HG02884 (cell line): Measurements from ENCODE around the gene FAM13B.
A peak's percentile ranks its signal among the peaks of the same experiment; 100 is the strongest.
"Not testable (repeated sequence)": the region's sequence is repeated elsewhere in the genome, so short reads cannot be mapped to it uniquely, and the experiment has no call there.

Experiments
- ATAC-seq: cut with Tn5 transposase; IDR thresholded peaks from one replicate; pipeline ENCODE4 v1.9.1; 2021; ENCODE audit warnings: mild to moderate bottlenecking, moderate library complexity; ENCODE audit not compliant: unreplicated experiment

The FAM13B gene

DNA sequence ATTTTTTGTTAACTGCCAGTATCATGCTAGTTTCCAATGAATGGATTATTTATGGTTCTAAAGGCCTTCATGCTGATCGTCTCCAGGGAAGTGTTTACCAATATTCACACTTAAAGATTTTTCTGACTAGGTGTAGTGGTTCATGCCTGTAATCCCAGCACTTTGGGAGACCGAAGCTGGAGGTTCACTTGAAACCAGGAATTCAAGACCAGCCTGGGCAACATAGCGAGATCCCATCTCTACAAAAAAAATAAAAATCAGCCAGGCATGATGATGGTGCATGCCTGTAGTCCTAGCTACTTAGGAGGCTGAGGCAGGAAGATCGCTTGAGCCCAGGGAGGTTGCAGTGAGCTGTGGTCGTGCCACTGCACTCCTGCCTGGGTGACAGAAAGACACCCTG, 43.5 kb downstream of the FAM13B start:
- no peak for ATAC-seq

DNA sequence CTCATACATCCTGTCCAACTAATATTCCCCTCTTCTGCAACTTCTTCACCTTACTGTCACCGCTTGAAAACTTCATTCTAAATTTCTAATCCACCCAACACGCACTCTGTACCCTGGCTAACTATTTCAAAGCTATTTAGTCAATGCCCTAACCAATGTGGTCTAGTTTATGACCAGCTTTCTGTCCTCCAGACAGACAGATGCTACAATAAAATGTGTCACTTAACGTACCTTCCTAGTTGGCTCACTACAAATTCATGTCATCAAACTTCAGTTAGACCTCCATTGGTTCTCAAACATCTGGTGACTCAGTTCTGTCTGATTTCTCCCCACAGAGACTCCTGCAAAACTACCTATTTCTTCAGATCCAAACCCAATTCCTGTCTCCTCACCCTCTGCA, 57.7 kb downstream of the FAM13B start:
- no peak for ATAC-seq

DNA sequence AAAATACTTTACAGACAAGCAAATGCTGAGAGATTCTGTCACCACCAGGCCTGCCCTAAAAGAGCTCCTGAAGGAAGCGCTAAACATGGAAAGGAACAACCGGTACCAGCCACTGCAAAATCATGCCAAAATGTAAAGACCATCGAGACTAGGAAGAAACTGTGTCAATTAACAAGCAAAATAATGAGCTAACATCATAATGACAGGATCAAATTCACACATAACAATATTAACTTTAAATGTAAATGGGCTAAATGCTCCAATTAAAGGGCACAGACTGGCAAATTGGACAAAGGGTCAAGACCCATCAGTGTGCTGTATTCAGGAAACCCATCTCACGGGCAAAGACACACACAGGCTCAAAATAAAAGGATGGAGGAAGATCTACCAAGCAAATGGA, 62.5 kb downstream of the FAM13B start:
- not testable (repeated sequence) for ATAC-seq

DNA sequence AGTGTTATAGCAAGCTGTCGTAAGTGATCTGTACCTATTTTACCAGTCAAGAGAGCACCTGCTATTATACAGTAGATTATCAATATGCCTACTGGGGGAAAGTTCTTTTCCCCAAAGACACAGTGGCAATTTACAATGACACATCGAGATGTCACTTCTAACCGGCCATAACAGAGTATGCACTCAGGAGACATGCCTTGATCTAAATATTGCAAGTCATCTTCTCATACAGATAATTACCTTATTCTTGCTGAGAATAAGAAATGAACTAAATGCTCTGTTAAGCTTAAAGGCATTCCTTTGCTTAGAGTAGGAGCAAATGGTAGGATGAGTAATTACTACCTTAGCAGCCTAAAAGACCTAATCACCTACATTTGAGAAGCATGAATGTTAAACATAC, 72.1 kb downstream of the FAM13B start:
- ATAC-seq, result no peak

DNA sequence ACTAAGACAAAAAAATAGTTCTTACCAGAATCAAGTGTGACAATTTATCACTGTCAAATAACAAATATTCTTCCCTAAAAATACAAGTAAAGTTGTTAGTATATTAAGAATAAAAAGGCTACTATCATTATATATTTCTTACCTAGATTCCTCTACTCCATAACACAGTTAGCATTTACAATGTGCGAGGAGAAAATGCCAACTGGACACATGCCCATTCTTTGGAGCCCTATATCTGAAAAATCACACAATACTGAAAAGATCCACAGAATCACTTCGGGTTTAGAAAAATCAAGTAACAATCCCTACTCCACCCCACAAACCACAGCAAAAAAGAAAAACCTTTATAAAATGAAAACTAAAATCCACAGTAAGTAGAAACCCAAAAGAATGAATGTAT, 72.7 kb downstream of the FAM13B start:
- ATAC-seq, result no peak

DNA sequence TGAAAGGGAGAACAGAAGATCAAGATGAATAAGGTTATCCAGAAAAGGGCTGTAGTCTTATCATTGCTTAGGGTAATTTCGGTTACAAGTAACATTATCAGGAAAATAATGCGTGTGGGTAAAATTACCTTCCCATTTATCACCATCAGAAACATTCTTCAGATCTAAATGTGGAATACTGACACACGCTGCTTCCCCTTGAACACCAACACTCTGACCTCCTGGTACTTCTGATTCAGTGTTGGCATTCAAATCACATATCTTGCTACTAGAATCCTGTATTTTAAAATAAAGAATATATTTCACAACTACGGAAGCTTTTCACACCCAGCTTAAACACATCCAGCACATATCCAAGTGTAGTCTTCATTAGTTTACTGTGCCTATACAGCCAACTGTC, 73.4 kb downstream of the FAM13B start:
- no peak for ATAC-seq

DNA sequence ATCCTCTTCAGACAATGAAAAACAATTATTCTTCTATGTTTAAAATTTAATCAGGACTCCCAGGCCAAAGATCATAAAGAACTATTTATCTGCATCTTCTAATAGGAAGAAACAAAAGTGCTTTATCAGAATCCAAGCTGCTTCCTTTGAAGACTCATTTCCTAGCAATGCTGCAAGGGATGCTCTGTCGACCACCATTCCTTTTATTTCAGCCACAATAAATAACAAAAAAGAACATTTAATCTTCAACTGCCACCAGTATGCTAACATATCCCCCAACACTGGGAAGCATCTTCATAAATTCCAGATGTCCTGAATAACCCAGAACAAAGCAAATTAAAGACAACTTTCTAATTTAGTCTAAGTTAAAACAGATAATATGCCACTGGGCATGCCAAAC, 74.9 kb downstream of the FAM13B start:
- no peak for ATAC-seq

DNA sequence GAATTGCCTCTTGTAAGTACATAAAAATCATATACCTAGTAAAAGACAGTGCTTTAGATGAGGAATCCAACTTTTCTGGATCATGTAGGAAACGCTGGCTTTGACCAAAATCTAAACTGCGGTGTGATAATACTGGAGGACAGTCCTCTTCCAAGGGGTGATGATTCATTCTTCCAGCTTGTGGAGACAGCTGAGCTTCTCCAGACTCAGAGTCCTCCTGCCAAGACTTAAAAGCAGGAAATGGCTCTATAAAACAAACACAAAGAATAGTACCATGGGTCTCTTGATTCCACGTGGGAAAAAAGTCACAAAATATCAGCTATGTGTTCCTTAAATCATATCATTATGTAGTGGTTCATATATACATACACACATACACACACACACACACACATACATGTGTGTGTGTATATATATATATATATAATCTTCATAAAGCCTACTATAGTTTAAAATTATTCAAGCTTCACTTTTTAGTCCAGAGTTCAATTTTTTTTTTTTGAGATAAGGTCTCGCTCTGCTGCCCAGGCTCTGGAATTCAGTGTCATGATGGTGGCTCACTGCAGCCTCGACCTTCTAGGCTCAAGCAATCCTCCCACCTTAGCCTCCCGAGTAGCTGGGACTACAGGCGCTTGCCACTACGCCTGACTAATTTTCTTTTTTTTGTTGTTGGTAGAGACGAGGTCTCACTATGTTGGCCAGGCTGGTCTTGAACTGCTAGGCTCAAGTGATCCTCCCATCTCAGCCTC, 78.6 kb downstream of the FAM13B start:
- ATAC-seq, result no peak

DNA sequence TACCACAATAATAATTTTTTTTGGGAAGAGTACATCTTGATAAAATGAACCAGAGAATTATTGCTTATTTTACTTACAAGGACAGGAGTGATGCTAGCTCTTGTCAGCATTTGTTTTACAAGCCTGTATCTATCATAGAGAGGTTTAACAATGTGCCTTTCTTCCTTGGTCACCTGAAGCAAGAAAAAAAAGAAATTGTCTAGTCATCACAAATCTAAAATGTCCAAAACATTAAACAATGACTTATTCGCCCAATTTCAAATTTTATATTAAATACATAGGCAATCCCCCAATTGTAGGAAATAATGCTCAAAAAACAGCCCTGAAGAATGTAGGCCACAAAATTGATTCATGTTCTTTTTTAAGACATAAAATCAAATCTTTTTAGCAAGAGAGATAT, 87.1 kb downstream of the FAM13B start:
- ATAC-seq, result no peak

DNA sequence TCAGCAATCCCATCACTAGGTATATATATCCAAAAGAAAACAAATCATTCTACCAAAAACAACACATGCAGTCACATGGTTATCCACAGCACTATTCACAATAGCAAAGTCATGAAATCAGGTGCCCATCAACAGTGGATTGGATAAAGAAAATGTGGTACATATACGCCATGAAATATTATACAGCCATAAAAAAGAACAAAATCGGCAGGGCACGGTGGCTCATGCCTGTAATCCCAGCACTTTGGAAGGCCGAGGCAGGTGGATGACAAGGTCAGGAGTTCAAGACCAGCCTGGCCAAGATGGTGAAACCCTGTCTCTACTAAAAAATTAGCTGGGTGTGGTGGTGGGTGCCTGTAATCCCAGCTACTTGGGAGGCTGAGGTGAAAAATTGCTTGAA, 88.6 kb downstream of the FAM13B start:
- ATAC-seq, result not testable (repeated sequence)

DNA sequence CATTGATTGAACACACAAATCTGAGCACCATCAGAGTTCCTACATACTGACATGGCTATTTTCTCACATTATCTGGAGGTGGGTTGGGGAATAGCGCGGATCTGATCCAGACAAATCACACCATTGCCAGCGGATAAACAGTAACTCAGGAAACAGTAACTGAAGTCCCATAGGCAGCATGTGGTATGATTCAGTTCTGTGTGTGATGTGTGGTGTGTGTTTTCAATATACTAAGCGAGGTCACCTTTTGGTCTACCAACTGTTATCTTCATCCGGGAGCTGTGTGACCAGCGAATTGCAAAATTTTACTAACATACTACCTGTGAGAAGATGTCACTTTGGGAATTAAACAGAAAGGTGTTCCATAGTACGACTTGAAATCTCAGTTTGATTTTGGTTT, 93.5 kb downstream of the FAM13B start:
- no peak for ATAC-seq

DNA sequence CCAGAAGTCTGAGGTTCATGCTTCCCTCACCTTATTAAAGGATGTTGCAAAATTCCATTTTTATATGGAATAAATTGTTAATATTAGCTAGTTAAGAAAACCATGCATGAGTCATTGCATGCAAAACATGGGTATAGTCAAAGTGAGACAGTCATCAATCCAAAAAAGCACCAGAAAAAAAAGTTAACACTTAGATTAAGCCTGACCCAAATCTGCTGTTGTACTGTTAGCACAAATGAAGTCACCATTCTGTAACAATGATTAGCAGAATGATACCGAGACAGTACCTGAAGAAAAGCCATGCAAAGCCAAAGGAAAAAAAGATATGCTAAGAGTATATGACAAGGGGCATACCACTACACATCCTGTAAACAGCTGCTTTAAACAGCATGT, 94.1 kb downstream of the FAM13B start:
- no peak for ATAC-seq

DNA sequence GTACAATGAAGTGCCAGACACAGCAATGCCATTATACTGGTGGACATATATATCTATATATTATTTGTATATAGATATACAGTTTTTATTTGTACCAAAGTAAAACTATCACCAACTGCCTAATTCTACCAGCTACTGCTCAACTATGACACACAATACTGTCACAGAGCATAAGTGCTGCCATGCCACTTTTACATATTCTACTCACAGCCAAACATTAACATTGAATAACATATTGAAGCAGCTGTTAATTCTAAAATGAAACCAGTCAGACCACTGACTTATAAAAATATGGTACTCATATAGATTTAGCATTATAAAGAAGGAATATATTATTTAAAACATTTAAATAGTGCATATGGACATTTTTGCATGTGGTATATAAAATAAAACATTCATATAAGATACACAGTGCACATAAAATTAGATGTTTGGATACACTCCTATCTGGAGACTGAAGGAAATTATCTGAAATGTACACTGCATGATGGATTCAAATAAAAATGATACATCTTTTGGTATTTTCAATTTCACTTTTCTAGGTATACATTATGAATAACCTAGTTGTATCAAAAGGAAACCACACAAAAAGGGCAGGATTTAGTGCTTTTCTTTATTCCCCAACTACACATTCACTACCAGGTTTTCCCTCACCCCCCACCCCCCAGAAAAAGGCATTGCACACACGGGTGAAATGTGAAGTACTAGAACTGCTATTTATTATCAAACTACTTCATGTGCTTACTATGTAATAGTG, 94.7 kb downstream of the FAM13B start:
- no peak for ATAC-seq

DNA sequence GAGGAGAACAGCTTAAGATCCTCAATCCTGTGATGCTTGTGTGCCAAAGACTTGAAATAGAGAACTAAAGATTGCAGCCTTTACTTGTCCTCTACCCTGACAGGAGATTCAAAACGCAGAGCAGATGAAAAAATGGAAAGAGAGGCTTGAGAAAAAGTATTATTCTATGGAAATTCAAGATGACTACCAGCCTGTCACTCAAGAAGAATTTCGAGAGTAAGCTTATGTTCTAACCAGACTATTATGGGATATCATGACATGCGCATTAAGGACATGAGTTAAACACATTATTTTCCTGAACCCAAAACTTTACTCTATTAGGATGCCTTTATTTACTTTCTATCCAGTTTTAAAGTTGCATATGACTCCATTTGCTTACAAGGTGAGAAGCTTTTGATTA, 97.2 kb downstream of the FAM13B start:
- ATAC-seq, result peak; percentile 7

DNA sequence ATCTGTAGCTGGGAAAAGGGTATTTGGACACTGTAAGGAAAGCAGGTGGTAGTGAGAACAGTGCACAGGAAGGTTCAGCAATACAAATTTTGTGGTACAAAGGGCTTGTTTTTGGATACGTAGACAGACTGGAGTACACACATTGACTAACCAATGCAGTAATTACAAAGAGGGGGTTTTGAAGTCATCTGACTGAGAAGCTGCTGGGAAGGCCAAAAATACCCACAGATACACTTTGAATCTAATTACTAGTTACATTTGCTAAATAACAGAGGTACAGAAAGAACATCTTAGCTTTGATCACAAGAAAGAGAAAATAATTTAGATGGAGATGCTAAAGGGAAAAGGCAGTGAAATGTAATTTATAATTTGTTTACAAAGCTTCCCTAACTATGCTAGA, 97.7 kb downstream of the FAM13B start:
- peak; percentile 56 for ATAC-seq

DNA sequence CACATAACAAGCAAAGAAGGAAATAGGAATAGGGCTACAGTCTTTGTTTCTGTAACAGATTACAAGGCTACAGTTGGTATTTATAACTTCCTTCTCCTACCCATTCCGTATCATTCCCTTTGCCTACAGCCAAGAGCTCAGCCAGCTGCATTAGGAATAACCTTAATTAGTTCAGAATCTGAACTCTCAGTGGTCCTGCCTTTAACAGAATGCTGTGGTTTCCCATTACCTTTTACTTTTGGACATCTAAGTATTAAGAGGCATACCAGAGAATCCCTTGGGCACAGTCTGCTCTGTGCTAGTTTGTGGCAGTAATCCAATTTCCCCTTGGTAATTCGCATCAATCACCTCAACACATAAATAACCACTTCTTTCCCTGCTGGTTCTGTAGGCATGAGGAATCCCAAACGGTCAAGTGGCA, 99.4 kb downstream of the FAM13B start:
- no peak for ATAC-seq

DNA sequence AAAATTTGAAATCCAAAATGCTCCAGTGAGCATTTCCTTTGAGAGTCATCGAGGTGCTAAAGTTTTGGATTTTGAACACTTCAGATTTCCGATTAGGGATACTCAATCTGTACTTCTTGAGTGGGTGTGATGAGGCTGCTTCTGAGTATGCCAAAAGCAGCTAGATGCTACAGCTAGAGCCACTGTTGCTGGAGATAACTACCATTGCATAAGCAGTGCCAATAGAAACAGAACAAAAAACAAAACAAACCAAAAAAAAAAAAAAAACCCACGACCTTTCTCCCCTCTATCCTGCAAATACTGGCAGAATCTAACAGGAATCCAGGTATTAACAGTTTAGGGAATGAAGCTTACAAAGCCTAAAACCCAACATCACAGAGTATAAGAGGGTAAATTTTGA, 100.1 kb downstream of the FAM13B start:
- no peak for ATAC-seq

DNA sequence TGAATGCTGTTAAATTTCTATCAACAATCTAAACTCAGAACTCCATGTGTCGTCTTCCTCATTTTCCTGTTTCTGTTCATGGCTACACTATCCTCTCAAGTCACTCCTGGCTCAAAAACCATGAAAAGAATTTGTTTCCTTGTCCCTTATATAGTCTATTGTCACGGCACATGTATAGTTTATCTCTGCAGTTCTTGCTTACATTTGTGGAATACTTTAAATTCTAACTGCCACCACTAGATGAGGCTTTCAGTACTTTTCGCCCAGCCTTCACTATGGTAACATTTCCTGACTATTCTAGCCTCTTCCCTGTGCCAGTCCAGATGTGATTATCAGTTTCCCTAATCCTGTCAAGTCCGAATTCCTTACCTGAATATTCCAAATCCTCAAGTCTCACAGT, 109.0 kb downstream of the FAM13B start:
- no peak for ATAC-seq

DNA sequence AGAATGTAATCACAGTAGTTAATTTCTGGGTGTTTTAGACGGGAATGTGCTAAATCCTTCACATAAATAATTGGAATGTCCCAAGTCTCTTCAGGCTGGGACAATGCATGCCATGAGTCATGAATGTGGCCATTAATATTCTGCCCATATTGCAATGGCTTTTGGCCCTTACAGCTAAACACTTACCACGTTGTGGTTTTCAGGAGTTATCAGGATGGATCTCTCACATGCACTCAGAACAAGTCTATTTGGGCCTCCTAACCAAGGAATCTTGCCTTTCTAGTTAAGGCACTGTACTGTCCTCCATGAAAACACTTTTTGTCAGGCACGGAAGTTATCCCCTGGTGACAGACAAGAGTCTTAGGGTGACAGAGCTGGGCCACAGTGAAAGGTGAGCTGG, 110.9 kb downstream of the FAM13B start:
- ATAC-seq, result no peak

DNA sequence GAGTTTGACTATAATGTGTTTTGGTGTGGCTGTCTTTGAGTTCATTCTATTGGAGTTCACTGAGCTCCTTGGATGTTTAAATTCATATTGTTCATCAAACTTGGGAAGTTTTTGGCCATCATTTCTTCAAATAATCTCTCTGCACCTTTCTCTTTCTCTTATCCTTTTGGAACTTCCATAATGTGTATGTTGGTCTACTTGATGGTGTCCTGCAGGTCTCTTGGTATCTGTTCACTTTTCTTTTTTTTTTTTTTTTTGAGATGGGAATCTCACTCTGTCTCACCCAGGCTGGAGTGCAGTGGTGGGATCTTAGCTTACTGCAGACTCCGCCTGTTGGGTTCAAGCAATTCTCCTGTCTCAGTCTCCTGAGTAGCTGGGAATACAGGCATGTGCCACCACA, 116.0 kb downstream of the FAM13B start:
- no peak for ATAC-seq

DNA sequence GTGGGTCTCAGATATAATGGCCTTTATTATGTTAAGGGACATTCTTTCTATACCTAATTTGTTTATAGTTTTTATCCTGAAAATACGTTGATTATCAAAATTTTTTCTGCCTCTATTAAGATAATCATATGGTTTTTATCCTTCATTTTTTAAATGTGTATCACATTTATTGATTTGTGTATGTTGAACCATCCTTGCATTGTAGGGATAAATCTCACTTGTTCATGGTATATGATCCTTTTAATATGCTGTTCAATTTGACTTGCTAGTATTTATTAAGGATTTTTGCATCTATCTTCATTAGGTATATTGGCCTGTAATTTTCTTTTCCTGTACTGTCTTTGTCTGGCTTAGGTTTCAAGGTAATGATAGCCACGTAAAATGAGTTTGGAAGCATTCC, 118.1 kb downstream of the FAM13B start:
- ATAC-seq, result no peak

DNA sequence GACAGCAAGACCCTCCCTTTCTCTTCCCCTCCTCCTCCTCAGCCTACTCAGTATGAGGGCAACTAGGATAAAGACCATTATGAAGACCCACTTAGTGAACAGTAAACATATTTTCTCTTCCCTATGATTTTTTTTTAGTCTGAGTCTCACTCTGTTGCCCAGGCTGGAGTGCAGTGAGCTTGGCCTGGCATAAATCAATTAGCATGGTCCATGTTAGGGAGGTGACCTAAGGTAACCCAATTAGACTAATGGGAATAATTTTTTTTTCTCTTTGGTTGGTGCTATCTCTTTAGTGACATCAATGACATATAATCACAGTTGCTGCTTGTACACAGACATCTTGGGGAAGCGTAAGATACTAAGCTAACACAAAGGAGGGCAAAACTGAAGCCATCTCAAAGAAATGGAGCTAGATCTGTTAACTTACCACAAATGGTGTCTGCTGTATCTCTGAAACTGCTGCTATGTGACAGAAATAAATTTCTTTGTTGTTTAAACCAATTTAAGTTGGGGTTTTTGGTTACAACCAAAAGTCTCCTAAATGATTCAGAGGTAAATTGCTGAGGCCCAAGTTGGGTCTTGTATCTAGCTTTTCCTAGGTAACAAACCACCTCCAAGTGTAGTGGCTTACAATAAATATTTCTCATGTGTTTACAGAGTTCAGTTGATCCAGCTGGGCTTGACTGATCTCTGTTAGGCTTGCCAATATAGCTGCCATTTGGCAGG, 130.3 kb downstream of the FAM13B start:
- ATAC-seq, result no peak
